ENCODE measurements around the gene BIRC2. TPM values are rescaled to one million over a fixed set of nuclear protein-coding genes. Genes with fewer than 3 reads are reported as not detected.

Gene BIRC2
- polyA plus RNA-seq, 10 donors: 40.6 to 51.5 (median 47.2) TPM

DNA sequence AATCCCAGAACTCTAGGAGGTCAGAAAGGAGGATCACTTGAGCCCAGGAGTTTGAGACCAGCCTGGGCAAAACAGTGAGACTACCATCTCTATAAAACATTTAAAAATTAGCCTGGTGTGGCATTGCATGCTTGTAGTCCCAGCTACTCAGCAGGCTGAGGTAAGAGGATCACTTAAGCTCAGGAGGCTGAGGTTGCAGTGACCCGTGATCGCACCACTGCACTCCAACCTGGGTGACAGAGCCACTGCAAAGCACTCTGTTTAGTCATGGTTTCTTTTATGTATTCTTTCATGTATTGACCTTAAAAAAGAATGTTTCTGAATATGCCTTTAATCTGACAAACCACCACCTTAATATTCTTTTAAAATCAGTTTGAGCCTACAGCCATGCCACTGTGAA lies 52.2 kb downstream of the BIRC2 start:
- no peak for DNase-seq

DNA sequence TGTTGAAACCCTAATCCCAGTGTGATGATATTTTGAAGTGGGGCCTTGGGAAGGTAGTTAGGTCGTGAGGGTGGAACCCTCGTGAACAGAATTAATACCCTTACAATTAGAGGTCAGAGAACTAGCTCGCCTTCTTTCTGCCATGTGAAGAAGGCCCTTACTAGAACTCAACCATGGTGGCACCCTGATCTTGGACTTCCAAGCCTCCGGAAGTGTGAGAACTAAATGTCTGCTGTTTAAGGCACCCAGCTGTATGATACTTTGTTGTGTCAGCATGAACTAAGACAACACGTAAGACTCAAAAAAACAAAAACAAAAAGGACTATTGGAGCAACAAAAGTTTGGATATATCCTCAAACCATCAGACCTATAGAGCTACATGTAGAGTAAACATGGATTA lies 53.6 kb downstream of the BIRC2 start:
- DNase-seq: no peak

DNA sequence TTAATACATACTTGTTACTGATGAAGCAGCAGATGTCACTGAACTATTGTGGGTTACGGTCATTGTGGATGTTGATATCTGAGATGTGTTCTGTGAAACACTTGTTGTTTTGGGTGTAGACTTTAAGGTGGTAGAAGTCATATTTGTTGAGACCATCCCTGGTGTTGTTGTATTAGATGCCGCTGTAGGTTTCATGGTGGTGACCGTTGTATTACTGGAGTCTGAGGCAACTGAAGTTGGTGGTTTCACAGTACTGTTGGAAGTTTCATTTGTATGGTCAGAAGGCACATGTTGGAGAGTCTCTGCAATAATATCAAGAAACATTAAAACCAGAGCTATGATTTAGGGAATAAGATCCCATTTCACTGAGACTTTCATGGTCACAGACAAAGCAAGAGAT lies 54.9 kb downstream of the BIRC2 start:
- no peak for DNase-seq

DNA sequence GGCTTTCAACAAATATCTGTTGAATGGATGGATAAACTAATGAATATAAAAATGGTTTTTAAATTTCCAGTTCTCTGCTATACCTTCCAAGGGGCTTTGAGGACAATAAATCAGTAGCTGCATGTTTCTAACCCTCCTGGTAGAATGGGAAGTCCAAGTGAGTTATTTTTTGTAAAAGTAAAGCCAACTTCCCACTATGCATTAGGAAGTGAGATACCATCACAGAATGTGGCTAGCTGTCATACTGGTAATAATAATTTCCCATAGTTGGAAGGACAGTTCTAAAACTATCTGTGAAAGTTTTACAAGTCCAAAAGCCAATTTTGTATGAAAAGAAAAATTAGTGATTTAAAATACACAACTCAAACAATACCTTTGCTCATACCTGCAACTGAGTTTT lies 55.5 kb downstream of the BIRC2 start:
- no peak for DNase-seq

DNA sequence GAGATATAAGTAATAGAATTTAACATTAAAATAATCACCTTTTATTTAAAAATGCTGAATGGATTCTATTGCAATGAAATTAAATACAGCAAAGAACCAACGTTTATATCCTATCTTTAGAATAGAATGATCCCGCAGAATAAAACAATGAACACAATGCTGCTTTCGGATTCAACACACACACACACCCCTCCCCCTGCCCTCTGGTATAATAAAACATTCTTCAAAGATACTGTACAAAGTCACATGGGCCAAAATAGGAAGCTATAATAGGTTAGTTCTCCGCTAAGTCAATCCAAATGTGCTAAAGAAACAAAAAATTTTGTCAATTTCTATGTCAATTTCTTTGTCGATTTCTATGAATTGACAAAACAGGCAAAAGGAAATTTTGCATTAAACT lies 58.5 kb downstream of the BIRC2 start:
- DNase-seq: no peak

DNA sequence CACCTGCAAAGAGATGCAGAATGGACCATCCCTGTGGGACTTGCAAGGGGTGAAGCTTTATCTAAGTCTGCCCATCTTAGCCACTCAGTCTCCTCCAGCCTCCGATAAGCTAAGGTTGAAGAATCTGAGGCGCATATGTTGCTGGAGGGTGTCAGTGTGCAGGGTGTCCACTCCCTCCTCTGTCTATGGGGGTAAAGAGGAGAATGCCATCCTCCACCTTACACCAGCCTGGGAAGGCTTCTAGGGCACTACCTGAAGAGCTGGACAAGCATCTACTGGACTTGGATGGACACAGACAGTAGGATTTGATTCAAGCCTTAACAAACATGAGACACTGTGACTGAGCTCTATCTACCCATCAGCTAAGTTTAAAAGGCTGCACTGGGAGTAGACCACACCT lies 59.1 kb downstream of the BIRC2 start:
- no peak for DNase-seq

DNA sequence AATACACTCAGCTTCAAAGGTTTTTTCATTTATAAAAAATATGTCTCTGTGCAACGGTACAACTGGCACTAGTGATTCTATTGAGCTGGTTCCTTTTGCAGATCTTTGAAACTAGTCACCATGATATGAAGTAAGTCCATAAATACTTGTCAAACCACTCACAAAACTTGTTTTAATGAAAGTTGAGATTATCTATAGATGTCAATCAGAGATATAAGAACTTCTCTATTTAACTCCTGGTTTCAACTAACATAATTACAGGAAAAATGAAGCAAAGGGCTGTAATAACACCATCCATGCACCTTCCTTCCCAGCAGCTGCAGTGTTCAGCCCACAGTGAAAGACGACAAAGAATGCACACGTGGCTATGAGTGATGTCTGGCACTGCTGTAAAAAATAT lies 60.9 kb downstream of the BIRC2 start:
- no peak for DNase-seq

DNA sequence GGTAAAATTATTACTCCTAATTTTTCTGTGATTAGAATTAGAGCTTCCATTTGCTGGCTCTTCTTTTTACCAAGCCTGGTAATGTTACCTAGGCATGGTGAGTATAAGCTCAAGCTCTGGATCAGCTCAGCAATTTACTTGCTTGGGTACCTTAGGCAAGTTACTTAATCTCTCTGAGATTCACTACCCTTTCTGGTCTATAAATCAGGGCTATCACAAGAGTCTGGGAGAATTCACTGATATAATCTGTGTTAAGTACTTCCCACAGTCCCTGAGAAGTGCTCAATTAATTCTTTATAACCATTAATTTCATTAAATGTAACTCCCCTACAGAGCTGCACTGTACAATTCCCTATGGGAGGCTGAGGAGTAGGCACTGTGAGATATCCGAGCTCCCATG lies 61.3 kb downstream of the BIRC2 start:
- no peak for DNase-seq

DNA sequence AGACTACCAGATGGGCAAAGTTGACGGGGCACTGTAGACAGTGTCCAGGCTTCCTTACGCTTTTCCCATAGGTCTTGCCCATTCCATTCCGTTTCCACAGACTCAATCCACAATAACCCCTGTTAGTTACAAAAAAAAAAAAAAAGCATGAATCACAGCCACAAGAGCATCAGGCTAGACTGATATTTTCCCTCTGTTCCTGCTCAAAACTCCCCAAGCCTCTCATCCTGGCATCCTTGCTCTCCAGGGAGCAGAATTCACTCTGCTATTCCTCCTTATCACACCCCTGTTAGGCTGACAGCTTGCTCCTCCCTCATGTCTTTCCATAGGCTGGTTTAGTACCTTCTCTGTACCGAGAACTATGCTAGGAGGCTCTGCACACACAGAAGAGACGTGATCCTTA lies 63.4 kb downstream of the BIRC2 start:
- no peak for DNase-seq

DNA sequence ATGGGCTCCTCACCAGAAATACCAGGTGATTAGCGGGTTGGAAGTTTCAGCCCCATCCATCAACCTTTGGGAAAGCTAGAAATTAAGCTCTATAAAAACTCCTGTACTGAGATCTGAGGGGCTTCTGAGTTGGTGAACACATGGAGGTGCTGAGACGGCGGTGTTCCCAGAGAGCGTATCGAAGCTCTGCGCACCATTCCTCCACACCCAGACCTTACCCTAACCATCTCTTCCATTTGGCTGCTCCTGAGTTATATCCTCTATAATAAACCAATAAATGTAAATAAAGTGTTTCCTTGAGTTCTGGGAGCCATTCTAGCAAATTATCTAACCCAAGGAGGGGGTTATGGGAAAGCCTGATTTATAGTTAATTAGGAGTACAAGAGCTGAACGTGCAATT lies 64.1 kb downstream of the BIRC2 start:
- DNase-seq: no peak

DNA sequence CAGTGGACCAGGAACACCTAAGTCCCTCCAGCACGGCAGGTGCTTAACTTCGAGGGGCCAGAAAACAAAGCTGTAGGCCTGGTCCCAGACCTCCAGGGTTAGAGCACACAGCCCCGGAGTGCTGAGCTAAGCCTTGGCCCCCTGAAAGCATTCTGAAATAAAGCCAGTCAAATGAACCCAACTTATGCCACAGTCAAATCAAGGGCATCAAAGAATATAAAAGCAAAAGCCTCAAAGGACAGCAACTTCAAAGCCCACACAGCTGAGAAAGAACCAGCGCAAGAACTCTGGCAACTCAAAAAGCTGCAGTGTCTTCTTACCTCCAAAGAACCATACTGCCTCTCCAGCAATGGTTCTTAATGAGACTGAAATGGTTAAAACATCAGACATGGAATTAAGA lies 66.5 kb downstream of the BIRC2 start:
- no peak for DNase-seq

DNA sequence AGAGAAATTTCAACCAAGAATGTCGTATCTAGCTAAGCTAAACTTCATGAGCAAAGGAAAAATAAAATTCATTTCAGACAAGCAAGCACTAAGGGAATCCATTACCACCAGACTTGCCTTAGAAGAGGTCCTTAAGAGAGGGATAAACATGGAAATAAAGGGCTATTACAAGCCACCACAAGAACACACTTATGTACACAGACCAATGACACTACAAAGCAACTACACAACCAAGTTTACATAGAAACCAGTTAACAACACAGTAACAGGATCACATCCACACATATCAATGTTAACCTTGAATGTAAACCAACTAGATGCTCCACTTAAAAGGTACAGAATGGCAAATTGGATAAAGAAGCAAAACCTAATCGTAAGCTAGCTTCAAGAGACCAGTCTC lies 67.5 kb downstream of the BIRC2 start:
- no peak for DNase-seq

DNA sequence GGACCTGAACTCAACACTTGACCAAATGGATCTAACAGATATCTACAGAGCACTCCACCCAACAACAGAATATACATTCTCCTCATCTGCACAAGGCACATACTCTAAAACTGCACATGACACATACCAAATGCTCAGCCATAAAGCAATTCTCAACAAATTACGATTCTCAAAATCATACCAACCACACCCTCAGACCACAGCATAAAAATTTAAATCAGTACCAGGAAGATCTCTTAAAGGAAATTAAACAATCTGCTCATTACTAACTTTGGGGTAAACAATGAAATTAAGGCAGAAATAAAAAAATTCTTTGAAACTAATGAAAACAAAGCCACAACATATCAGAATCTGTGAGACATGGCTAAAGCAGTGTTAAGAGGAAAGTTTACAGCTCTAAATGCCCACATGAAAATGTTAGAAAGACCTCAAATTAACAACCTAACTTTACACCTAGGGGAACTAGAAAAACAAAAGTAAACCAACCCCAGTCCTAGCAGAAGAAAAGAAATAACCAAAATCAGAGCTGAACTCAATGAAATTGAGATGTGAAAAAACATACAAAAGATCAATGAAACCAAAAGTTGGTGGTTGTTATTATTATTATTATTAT lies 68.4 kb downstream of the BIRC2 start:
- DNase-seq: no peak

DNA sequence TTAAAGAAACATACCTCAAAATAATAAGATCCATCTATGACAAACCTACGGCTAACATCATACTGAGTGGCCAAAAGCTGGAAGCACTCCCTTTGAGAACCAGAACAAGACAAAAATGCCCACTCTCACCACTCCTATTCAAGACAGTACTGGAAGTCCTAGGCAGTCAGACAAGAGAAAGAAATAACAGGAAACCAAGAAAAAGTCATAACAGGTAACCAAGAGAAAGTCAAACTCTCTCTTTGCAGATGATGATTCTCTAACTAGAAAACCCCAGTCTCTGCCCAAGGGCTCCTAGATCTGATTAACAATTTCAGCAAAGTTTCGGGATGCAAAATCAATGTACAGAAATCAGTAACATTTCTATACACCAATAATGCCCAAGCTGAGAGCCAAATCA lies 70.0 kb downstream of the BIRC2 start:
- no peak for DNase-seq

DNA sequence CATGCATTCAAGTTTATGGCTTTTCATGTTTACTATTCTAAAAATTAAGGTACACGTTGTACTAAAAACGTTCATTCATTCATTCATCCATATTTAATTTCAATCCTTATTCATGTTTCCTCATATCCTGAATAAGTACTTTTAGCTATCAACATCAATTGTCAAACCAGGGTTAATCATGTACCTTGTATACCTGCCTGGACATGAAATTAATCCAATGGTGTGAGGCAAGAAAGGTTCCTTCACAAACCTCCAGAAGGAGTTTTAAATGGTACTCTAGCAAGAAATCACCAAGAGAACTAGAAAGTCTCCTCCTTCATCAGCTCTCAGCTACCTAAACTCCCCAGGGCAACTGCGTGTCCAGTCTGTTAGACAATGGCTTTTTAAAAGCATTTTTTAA lies 72.2 kb downstream of the BIRC2 start:
- no peak for DNase-seq

DNA sequence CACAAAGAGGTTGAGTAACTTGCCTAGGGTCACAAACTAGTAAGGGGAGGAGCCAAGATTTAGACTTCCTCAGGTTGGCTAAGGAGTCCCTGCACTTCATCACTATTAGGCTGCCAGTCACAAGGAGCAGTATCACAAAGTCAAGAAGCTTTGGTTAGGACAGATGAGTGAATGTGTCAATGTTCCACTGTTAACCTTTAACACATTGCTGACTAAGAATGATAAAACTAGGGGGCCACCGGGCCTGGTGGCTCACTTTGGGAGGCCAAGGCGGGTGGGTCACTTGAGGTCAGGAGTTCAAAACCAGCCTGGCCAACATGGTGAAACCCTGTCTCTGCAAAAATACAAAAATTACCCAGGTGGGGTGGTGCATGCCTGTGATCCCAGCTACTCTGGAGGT lies 73.5 kb downstream of the BIRC2 start:
- DNase-seq: no peak

DNA sequence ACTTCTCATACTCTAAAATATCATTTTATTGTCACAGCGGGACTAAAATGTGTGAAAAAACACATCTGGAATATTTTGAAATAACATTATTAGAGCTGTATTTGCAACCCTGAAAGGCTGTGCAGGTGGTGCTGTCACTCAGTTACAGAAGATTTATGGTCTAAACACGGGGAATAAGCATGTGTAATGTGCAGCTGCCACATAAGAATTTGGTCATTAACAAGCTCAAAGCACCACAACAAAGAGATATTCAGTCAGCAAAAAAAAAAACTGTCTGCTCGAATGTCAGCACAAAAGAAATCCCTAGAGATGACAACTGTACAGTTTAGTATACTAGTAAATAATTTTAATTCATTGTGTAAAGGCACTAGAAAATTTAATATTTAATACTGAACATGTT lies 74.2 kb downstream of the BIRC2 start:
- DNase-seq: peak; percentile 62 to 73 (median 68)

DNA sequence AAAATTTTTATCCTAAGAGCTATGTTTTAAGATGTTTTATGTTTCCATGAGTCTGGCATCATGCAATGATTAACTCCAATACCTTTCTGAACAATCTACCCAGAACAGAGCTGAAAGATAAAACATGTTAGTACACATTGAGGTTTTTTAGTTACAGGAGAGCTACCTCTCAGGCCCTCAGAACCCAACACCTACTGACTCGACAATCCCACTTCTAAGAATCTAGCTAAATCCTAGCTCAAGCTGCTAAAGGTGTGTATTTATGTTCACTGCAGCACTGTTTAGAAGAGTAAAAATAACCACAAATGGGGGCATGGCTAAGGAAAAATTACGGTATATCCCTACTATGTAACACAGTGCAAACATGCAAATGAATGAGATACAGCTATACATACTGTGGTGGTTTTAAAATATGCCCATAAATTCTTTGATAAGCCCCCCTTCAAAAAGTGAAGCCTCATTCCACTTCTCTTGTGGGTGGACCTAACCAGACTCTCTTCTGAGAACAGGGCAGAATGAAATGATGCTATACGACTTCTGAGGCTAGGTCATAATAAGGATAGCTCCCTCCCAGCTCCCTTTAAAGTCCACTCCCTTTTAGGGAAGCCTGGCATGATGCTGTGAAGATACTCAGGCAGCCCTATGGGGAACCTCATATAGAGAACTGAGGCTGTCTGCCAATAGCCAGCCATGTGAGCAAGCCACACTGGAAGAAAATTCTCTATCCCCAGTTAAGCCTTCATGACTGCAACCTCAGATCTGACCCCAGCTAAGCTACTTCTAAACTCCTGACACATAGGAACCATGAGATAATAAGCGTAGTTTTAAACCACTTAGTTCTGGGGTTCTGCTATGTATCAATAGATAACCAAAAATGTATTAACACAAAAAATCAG lies 76.1 kb downstream of the BIRC2 start:
- DNase-seq: no peak

DNA sequence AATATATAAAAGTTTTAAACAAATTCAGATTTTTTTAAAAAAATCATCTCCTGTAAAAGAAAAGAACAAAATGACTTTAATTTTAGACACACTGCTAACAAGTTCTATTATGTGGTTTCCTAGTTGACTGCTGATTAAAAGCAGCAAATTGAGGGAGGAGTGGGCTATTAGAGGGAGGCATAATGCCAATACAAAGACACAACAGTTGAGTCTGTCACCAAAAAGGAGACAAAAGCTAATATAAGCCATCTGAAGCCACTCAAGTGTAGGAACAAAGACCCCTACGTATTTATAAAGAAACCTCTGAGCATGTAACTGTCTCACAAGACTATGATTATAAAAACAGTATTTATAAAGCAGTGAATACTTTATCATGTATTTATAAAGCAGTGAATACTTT lies 76.9 kb downstream of the BIRC2 start:
- no peak for DNase-seq

DNA sequence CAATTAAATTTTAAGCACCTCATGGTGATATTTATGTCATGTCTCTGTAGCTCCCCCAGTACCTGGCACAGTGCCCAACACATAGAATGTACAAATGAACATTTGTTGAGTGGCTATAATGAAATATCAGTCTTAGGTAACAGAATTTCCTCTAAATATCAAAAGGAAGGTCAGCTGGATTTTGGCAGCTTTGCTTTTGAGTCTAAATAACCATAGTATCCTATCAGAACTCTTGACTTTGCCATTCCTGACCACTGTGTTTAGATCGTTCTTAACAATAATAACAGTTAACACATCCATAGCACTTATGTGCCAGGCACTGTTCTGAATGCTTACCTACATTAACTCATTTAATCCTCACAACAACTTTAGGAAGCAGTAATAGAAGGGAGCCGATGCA lies 79.0 kb downstream of the BIRC2 start:
- DNase-seq: no peak

DNA sequence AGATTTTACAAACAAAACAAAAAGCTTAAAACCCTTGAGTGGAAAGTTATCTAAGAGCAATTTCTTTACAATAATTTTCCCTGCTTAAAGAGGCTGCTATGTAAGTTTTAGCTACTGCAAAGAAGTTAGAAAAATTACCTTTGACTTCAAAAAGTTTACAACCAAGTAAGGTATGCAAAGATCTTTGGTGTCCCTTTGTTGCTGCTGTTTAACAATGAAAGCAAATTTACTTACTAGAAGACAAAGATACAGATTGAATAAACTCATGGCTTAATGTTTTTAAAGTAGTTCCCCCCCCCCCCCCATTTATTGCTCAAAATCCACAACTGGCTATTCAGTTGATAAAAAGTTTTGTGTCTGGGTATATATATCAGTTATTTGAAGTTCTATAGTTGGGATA lies 79.6 kb downstream of the BIRC2 start:
- DNase-seq: no peak

DNA sequence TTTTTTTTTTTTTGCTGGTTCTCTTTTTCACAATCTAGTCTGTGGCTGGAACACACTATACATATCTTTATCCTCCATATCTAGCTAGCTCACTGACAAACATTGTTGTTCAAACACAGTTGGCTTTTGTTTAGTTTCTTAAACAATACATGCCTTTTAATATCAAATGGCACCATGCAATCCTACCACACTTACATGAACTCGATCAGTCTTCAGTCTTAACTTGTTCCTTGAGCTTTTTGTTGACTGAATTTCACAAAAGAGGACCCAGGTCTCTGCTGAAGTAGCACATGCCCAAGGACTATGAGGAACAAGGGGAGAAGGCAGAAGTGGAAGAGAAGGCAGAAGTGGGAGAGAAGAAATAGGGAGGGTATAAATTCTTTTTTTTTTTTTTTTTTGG lies 80.1 kb downstream of the BIRC2 start:
- no peak for DNase-seq

Data from muscle of back (tissue), 11 donors.